ENCODE results near the gene FNDC3B.

Gene FNDC3B

DNA sequence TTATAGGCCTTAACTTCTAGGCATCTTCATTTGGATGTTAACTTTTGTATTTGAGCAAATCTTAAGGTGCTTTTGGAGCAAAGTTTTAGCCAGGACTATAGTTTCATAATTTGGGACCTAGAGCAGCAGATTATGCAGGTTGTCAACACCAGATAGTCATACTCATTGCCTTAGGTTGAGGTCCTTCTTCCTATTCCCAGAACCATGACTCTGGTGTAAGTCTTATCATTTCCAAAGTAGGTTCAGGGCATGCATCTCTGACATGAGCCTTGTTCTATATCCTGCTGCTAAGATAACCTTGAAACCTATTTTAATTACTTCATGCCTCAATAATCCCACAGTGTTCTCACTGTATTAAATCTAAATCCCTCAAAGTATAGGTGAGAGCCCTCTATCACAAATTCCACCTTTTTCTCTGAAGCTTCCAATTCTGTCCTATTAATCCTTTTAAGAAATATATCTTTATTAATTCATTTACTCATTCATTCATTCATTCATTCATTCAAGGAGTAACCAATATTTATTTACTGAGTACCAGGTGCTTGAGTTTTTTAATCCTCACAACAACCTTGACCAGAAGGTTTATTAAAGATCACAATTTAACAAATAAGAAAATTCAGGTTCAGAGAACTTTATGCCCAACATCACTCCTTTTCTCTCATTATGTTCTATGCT is 2.7 kb upstream of the FNDC3B start:
- Histone ChIP-seq H3K4me2 (ENCODE audit: low read length) (peak overlapping the region; percentile 46), H3K4me3 (ENCODE audit: low read length) (0 out of 2 replicates have a peak overlapping the region, but pooled peaks have one; percentile 2), H4K20me1 (ENCODE audit: insufficient read depth, low read length) (no peaks in the 10 kb centered on the region), H3K79me2 (ENCODE audit: low read length) (peaks cover 18% of the 10 kb centered on the region), H3K27me3 (ENCODE audit: low read depth, low read length) (0 out of 2 replicates have a peak, but pooled peaks cover 5% of the 10 kb centered on the region), H3K4me1 (ENCODE audit: low read length) (peaks cover 33% of the 10 kb centered on the region), H3K9me3 (ENCODE audit: insufficient read depth, low read length) (no peaks in the 10 kb centered on the region), H3K9ac (ENCODE audit: low read length) (no peak overlapping the region), H3K27ac (ENCODE audit: low read length) (no peak overlapping the region), H3K36me3 (replicated peaks; ENCODE audit: low read depth, low read length) (no peaks in the 10 kb centered on the region), H2AFZ (ENCODE audit: low read depth, low read length) (no peak overlapping the region)
- TF ChIP-seq, protein P1, sequence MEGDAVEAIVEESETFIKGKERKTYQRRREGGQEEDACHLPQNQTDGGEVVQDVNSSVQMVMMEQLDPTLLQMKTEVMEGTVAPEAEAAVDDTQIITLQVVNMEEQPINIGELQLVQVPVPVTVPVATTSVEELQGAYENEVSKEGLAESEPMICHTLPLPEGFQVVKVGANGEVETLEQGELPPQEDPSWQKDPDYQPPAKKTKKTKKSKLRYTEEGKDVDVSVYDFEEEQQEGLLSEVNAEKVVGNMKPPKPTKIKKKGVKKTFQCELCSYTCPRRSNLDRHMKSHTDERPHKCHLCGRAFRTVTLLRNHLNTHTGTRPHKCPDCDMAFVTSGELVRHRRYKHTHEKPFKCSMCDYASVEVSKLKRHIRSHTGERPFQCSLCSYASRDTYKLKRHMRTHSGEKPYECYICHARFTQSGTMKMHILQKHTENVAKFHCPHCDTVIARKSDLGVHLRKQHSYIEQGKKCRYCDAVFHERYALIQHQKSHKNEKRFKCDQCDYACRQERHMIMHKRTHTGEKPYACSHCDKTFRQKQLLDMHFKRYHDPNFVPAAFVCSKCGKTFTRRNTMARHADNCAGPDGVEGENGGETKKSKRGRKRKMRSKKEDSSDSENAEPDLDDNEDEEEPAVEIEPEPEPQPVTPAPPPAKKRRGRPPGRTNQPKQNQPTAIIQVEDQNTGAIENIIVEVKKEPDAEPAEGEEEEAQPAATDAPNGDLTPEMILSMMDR (IDR thresholded peaks at IDR 0.05; ENCODE audit: low read depth, low read length), result no peak
- no peak for TF ChIP-seq EZH2phosphoT487 (IDR thresholded peaks at IDR 0.05; ENCODE audit: low read depth)

DNA sequence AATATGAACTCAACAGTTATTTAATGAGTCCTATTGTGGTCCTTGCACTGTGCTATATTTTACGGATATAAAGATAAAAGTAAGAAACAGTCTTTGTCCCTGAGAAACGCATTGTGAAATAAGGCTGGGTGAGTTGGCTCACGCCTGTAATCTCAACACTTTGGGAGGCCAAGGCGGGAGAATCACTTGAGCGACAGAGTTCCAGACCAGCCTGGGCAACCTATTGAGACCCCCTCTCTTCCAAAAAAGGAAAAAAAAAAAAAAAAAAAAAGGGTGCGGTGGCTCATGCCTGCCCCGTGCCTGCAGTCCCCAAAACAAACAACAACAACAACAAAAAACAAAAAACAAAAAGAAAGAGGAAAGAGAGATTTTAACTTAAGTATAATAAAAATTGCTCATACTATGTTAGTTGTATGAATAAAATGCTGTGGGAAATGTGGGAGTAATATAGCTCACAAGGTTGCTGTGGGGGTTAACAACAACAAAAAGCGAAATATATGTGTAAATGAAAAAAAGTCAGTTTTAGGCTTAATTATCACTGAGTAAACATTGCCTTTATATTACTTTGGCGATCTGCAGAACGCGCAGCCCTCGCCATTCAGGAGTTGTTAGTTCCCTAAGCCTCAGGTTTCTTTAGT is 461 bp upstream of the FNDC3B start:
- peaks cover 31% of the 10 kb centered on the region for H3K4me1 ChIP-seq (ENCODE audit: low read length)
- TF ChIP-seq, protein P1 (IDR thresholded peaks at IDR 0.05; ENCODE audit: low read depth, low read length), result no peak
- no peak for TF ChIP-seq EZH2phosphoT487 (IDR thresholded peaks at IDR 0.05; ENCODE audit: low read depth)
- 0 out of 2 replicates have a peak, but pooled peaks cover 6% of the 10 kb centered on the region for H4K20me1 ChIP-seq (ENCODE audit: insufficient read depth, low read length)
- no peak overlapping the region for H3K27ac ChIP-seq (ENCODE audit: low read length)
- H3K4me3 ChIP-seq (ENCODE audit: low read length), result peak overlapping the region; percentile 96
- 0 out of 2 replicates have a peak, but pooled peaks cover 5% of the 10 kb centered on the region for H3K27me3 ChIP-seq (ENCODE audit: low read depth, low read length)
- H3K9me3 ChIP-seq (ENCODE audit: insufficient read depth, low read length), result no peaks in the 10 kb centered on the region
- peaks cover 21% of the 10 kb centered on the region for H3K79me2 ChIP-seq (ENCODE audit: low read length)
- 0 out of 2 replicates have a peak overlapping the region, but pooled peaks have one; percentile 76 for H2AFZ ChIP-seq (ENCODE audit: low read depth, low read length)
- H3K4me2 ChIP-seq (ENCODE audit: low read length), result peak overlapping the region; percentile 80
- 0 out of 2 replicates have a peak overlapping the region, but pooled peaks have one; percentile 94 for H3K9ac ChIP-seq (ENCODE audit: low read length)
- H3K36me3 ChIP-seq (replicated peaks; ENCODE audit: low read depth, low read length), result no peaks in the 10 kb centered on the region

DNA sequence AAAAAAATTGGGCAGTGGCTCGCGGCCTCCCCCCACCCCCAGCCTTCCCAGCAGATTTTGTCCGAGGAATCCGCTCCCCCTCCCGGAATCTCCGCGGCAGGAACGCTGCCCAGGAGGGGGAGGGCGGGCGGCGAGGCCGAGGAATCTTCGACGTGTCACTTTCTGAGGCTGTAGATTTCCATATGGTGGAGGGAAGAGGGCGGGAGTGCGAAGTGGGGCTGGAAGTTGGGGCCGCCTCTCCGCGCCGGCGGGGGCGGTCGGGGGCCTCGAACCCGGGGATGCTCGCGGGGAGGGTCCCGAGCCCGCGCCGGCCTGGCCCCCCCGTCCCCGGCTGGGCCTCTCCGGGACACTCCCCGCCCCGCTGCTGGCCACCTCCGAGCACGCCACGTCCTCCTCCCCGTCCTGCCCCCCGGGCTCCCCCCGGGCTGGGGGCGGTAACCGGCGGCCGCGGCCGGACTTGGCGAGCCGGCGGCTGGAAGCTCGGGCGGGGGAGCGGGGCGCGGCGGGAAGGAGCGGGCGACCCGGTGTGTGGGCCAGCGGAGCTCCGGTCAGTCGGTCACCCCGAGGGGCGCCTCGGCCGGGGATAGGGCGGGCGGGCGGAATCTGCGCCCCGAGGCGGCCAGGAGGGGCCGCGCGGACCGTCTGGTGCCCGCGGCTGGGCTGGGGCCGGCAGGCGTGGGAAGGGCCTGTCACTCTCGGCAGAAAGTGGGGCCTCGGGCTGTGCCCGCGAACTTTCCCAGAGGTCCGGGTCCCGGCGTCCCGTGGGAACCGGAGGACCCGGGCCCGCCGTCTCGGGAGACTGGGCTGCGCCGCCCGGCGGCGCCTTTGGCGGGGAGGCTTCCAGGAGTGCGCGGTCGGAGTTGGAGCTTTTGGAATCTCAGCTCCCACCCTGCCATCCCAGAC is 951 bp downstream of the FNDC3B start:
- Histone ChIP-seq H3K27me3 (ENCODE audit: low read depth, low read length) (0 out of 2 replicates have a peak, but pooled peaks cover 5% of the 10 kb centered on the region), H3K4me1 (ENCODE audit: low read length) (peaks cover 29% of the 10 kb centered on the region), H3K27ac (ENCODE audit: low read length) (peak overlapping the region; percentile 38), H2AFZ (ENCODE audit: low read depth, low read length) (peak overlapping the region; percentile 93), H3K9me3 (ENCODE audit: insufficient read depth, low read length) (no peaks in the 10 kb centered on the region), H3K4me2 (ENCODE audit: low read length) (peak overlapping the region; percentile 68), H4K20me1 (ENCODE audit: insufficient read depth, low read length) (peaks cover 10% of the 10 kb centered on the region; the same call in 1 of the 2 replicates), H3K9ac (ENCODE audit: low read length) (peak overlapping the region; percentile 94), H3K4me3 (ENCODE audit: low read length) (peak overlapping the region; percentile 96), H3K36me3 (replicated peaks; ENCODE audit: low read depth, low read length) (no peaks in the 10 kb centered on the region), H3K79me2 (ENCODE audit: low read length) (peaks cover 24% of the 10 kb centered on the region)
- TF ChIP-seq, protein P1 (IDR thresholded peaks at IDR 0.05; ENCODE audit: low read depth, low read length), result peak; percentile 8; the same call in 1 of the 2 replicates
- no peak for TF ChIP-seq EZH2phosphoT487 (IDR thresholded peaks at IDR 0.05; ENCODE audit: low read depth)

All from OCI-LY3 (cell line).